Measurements from ENCODE around the gene TWNK.

TWNK gene

DNA sequence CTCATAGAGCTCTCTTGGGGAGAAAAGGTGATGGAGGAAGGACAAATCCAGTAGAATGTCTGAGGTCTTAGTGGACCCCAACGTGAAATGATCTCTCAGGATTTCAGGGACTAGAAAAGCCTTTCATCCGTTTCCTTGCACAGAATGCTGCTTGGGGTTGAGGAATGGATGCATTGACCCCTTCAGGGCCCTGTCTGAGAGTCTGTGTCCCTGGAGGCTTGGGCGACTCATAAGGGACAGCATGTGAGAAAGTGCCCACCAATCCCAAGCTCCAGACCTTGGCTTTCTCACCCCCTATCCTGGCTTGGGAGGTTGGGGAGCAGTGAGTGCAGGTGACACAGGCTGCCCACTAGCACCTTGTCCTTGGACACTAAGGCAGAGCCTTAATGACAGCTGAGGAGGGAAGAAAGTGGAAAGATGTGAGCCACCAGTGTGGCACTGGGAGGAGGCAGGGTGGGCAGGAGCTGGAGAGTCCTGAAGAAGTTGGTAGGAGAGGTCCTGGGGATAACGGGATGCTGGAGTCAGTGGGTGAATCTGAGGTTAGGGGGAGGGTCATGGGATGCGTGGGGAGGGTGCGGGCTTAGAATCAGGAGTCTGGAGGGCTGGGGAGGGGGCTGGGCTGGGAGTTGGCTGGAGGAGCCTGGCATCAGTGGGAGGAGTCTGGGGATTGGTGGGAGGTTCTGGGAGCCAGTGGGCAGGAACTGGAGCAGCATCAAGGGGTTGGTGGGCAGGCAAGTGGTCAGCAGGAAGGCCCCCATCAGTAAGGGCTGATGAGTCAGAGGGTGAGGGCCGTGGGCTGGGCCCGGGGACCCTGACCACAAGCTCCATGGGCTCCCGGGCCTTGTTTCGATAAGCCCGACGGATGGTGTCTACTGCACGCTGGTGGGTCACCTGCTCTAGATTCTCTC is 20.8 kb downstream of the TWNK start:
- DNase-seq (ENCODE audit: extremely low spot score, insufficient read length, low read depth) (no peak), FAIRE-seq (no peak)

GRCh38 chr10:101008823-101009423 is 21.6 kb downstream of the TWNK start:
- FAIRE-seq (no peak), DNase-seq (ENCODE audit: extremely low spot score, insufficient read length, low read depth) (no peak)

DNA sequence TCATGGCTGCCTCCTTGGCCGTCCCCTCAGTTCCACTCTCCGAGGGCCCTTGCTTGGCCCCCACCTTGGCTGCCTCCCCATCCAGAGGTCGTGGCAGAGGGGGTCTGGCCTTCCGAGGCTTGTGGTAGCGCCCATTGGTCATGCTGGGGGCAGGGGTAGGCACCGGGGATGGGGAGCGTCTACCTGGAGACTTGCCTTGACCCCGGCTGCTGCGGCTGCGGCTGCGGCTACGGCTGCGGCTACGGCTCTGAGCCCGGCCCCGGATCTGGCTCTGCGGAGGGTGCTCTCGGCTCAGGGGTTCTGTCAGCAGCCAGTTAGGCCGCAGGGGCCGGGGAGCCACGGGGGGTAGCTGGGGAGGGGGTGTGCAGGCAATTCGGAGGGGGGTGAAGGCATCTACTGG is 23.0 kb downstream of the TWNK start:
- DNase-seq (ENCODE audit: extremely low spot score, insufficient read length, low read depth) (no peak), FAIRE-seq (no peak)

DNA sequence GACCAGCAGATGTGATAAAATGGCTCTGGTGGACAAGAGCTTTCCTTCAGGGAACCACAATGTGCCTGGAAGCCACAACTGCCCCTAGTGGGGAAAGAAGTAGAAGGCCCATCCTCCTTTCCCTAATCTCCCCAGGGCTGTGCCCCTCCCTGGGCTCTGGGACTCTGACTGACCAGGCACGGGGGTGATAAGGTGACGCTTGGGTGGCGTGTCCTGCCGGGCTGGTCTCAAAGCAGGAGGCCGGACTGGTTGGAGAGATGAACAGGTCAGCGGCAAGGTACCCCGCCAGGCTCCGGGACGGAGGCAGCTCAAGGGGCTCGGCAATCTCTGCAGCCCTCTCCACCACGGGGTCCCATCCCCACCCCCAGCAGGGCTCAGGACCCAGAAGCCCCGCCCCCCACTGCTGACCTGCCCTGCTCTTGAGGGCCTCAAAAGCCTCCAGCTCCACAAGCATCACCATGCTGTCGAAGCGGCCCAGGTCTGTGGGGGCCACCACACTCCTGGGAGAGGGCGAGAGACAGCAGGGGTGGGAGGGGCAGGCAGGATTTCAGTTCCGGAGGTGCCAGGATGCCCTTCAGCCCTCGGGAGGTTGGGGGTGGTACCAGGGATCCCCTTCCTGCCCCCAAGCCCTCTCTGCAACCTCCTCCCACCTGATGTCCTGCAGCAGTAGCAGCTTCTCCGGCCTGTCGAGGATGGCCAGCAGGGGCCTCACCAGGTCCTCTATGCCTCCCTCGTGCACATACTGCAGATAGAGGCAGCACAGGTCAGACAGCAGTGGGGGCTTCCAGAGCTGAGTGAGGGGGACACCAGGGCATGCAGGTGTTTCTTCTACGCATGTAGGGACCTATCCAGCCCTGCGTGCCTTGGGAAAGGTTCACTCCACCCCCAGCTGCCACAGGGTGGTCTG is 24.4 kb downstream of the TWNK start:
- no peak for FAIRE-seq
- no peak for DNase-seq (ENCODE audit: extremely low spot score, insufficient read length, low read depth)

GRCh38 chr10:101012525-101013364 is 25.4 kb downstream of the TWNK start:
- DNase-seq (ENCODE audit: extremely low spot score, insufficient read length, low read depth) = no peak
- FAIRE-seq = peak; percentile 92

- FAIRE-seq (no peak), DNase-seq (ENCODE audit: extremely low spot score, insufficient read length, low read depth) (no peak)
Measured at GRCh38 chr10:101013365-101013825, 26.1 kb downstream of the TWNK start.

GRCh38 chr10:101014230-101014884 is 27.0 kb downstream of the TWNK start:
- peak; percentile 92 for FAIRE-seq
- no peak for DNase-seq (ENCODE audit: extremely low spot score, insufficient read length, low read depth)

- no peak for FAIRE-seq
- no peak for DNase-seq (ENCODE audit: extremely low spot score, insufficient read length, low read depth)
Measured at GRCh38 chr10:101014966-101015581, 27.7 kb downstream of the TWNK start.

DNA sequence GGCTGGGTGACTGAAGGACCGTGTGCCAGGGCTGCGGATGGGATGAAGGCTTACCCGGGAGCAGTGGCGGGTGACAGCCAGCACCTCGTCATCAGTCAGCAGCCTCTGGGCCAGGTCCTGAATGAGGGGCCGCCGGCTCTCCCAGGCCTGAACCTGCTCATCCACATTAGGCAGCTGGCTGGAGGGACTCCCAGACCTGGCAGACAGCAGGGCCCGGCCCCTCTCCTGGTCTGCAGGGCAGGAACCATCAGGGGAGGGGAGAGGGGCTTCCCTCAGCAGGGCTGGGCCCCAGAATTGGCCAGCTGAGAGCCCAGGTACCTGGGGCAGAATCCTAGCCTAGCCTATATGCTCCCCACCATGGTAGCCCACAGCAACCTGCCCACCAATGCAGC is 28.2 kb downstream of the TWNK start:
- FAIRE-seq = no peak
- no peak for DNase-seq (ENCODE audit: extremely low spot score, insufficient read length, low read depth)

GRCh38 chr10:101016814-101017213 is 29.5 kb downstream of the TWNK start:
- DNase-seq (ENCODE audit: extremely low spot score, insufficient read length, low read depth) (no peak), FAIRE-seq (no peak)

DNA sequence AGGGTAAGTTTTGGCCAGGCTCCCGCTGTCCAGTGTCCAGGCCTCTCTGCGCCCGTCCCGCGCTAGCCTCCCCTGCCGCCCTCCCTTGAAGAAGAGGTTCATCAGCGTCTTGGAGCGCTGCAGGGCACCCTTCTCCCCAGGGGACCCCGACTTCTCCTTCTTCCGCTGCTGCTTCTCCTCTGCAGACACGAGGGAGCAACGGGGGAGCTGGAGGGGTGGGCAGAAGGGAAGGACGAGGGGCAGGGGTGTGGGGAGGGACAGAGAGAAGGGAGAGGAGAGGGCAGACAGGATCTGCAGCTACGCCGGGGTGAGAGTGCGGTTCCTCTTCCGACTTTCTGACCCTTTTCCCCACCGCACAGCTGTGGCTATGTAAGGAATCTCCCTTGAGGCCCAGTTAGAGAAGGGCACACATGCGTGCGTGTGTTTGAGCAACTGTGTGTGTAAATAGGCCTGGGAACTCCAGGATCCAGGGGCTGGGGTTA is 30.8 kb downstream of the TWNK start:
- FAIRE-seq = no peak

DNA sequence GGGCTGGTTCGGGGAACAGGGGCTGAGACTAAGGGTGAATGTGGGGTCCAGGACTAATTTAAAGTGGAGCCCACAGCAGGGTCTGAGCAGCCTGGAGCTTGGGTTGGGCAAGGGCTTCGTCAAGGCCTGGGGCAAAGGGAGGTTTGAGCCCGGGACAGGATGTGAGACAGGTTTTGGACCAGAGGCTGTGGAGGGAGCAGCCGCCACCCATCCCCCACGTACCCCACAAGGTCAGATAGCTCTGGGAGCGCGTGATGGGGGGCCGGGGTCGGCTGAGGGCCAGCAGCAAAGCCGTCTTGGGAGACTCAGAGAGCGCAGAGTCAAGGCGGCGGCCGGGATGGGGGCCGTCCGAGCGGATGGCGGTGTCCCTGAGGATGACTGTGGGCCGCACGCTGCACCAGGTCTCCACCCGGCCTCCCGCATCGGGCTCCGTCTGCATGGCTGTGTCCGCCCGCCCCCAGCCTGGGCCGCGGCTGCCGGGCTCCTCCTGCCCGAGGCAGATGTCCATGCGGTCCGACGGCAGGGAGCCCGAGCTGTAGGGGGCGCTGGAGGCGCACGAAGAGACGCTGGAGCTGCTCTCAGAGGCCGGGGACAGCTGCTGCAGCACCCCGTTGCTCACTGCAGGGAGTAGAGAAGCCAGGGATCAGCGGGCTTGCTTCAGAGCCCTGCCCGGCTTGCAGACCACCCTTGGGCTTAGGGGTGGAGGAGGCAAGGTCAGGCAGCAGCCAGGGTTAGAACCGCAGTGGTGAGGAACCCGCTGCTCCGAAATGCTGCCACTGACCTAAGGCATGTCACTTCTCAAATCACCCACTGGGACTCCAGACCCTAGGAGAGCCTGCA is 31.5 kb downstream of the TWNK start:
- FAIRE-seq (peak; percentile 51), DNase-seq (ENCODE audit: extremely low spot score, insufficient read length, low read depth) (peak; percentile 50)

More for the DNA sequence above, 30.8 kb downstream of the TWNK start:
- no peak for DNase-seq (ENCODE audit: extremely low spot score, insufficient read length, low read depth)

DNA sequence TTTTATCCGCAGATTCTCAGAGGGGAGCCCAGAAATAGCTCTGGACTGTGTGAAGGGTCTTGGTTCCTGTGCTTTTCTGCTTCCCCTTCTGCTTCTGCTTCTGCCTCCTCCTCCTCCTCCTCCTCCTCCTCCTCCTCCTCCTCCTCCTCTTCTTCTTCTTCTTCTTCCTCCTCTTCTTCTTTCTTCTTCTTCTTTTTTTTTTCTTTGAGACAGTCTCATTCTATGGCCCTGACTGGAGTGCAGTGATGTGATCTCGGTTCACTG is 32.0 kb downstream of the TWNK start:
- DNase-seq (ENCODE audit: extremely low spot score, insufficient read length, low read depth) (no peak), FAIRE-seq (no peak)

- FAIRE-seq = no peak
Measured at GRCh38 chr10:101020427-101021075, 33.2 kb downstream of the TWNK start.

GRCh38 chr10:101021239-101021638 is 33.9 kb downstream of the TWNK start:
- FAIRE-seq (no peak), DNase-seq (ENCODE audit: extremely low spot score, insufficient read length, low read depth) (no peak)

More at GRCh38 chr10:101020427-101021075, 33.2 kb downstream of the TWNK start:
- no peak for DNase-seq (ENCODE audit: extremely low spot score, insufficient read length, low read depth)

DNA sequence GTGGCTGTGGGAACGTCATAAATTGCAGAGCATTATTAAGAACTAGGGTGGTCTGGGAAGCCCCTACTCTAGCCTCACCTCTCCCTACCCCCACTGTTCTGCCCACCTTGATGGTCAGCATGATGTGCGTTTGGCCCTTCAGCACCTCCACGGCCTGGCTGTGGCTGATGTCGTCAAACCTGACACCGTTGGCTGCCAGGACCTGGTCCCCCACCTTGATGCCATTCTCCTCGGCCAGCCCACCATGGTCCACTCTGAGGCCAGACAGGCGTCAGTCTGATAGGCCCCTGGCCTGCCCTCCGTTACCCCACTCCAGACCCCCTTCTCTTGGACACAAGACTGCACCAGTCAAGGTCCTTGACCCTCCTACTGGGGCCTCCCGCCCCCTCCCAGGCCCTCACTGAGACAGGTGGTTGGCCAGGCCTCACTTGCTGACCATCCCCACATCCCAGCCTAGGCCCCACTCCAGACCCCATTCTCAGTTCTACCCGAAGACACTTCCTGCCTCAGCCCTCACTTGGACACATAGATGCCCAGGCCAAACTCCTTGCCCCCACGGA is 34.4 kb downstream of the TWNK start:
- FAIRE-seq = no peak
- no peak for DNase-seq (ENCODE audit: extremely low spot score, insufficient read length, low read depth)

Measured in GM18507 (cell line).